NCI-H69 (cell line): ENCODE results near the gene LONP2.
"Not testable (repeated sequence)": the region's sequence is repeated elsewhere in the genome, so short reads cannot be mapped to it uniquely, and the experiment has no call there.

ENCODE experiments used
- DNase-seq: peaks from one replicate; lab custom pipeline; 2025; lab: John Stamatoyannopoulos, UW

Gene LONP2

GRCh38 chr16:48370229-48370628 lies 126.1 kb downstream of the LONP2 start:
- DNase-seq: no peak

GRCh38 chr16:48370668-48371392 lies 126.7 kb downstream of the LONP2 start:
- DNase-seq: not testable (repeated sequence)

GRCh38 chr16:48371393-48371780 lies 127.3 kb downstream of the LONP2 start:
- no peak for DNase-seq

- no peak for DNase-seq
Measured at GRCh38 chr16:48372744-48373143, 128.6 kb downstream of the LONP2 start.

GRCh38 chr16:48373258-48374029 lies 129.3 kb downstream of the LONP2 start:
- DNase-seq: no peak

GRCh38 chr16:48374255-48374654 lies 130.2 kb downstream of the LONP2 start:
- DNase-seq: no peak

- not testable (repeated sequence) for DNase-seq
Measured at GRCh38 chr16:48377301-48377700, 133.2 kb downstream of the LONP2 start.

GRCh38 chr16:48378276-48378675 lies 134.2 kb downstream of the LONP2 start:
- DNase-seq: no peak

- DNase-seq: no peak
Measured at GRCh38 chr16:48378836-48379235, 134.7 kb downstream of the LONP2 start.

GRCh38 chr16:48381201-48381600 lies 137.1 kb downstream of the LONP2 start:
- no peak for DNase-seq

- no peak for DNase-seq
Measured at GRCh38 chr16:48382131-48382530, 138.0 kb downstream of the LONP2 start.

- no peak for DNase-seq
Measured at GRCh38 chr16:48383009-48383876, 139.1 kb downstream of the LONP2 start.

- DNase-seq: peak; percentile 25
Measured at GRCh38 chr16:48383877-48384519, 139.9 kb downstream of the LONP2 start.

- peak; percentile 75 for DNase-seq
Measured at GRCh38 chr16:48384520-48385252, 140.6 kb downstream of the LONP2 start.

- DNase-seq: peak; percentile 88
Measured at GRCh38 chr16:48385253-48386150, 141.4 kb downstream of the LONP2 start, which contains the start of gene SIAH1. Gene SIAH1, minus strand, starts transcription at chr16:48385413. Its CDS starts 22,985 bp downstream, at chr16:48362428.

GRCh38 chr16:48386559-48387312 lies 142.6 kb downstream of the LONP2 start:
- DNase-seq: no peak

- DNase-seq: no peak
Measured at GRCh38 chr16:48392407-48392806, 148.3 kb downstream of the LONP2 start.

GRCh38 chr16:48393485-48394354 lies 149.6 kb downstream of the LONP2 start:
- DNase-seq: no peak
